OCI-LY1 (cell line): ENCODE results near the gene RBM38.
A peak's percentile ranks its signal among the peaks of the same experiment; 100 is the strongest.

Source experiments
- H2AFZ ChIP-seq: fragments of 200-600 bp; sonication (generic), shearing (Covaris generic); 2 replicates; pipeline ENCODE4 v1.6.0; 2014; ENCODE audit warnings: antibody characterized with exemption, mild to moderate bottlenecking, low read length
- H3F3A ChIP-seq: fragments of 200-600 bp; sonication (generic), shearing (Covaris generic); 2 replicates; pipeline ENCODE4 v1.6.0; 2014; ENCODE audit warnings: mild to moderate bottlenecking, antibody characterized with exemption, low read length, moderate library complexity; ENCODE audit not compliant: insufficient read depth
- H3K27ac ChIP-seq: fragments of 200-600 bp; sonication (generic); 2 replicates; pipeline ENCODE4 v1.5.1; 2014; ENCODE audit warnings: low read length, mixed run types, mild to moderate bottlenecking, low read depth; ENCODE audit not compliant: poor library complexity, severe bottlenecking
- H3K27me3 ChIP-seq: fragments of 200-600 bp; sonication (generic); 2 replicates; pipeline ENCODE4 v1.6.0; 2014; ENCODE audit warnings: antibody characterized with exemption, mild to moderate bottlenecking, low read length, moderate library complexity; ENCODE audit not compliant: insufficient read depth
- H3K36me3 ChIP-seq: fragments of 200-600 bp; sonication (generic); 2 replicates; pipeline ENCODE4 v1.6.1; 2014; ENCODE audit warnings: mild to moderate bottlenecking, antibody characterized with exemption, low read length, moderate library complexity, mixed read lengths; ENCODE audit not compliant: insufficient read depth
- H3K4me1 ChIP-seq: fragments of 200-600 bp; sonication (generic); 2 replicates; pipeline ENCODE4 v1.5.1; 2014; ENCODE audit warnings: mild to moderate bottlenecking, low read length, moderate library complexity; ENCODE audit not compliant: insufficient read depth, severe bottlenecking
- H3K4me2 ChIP-seq: fragments of 200-600 bp; sonication (generic), shearing (Covaris generic); 2 replicates; pipeline ENCODE4 v1.6.1; 2014; ENCODE audit warnings: low read length
- H3K4me3 ChIP-seq: fragments of 200-600 bp; sonication (generic); 2 replicates; pipeline ENCODE4 v1.5.1; 2014; ENCODE audit warnings: low read length, low read depth, mild to moderate bottlenecking, mixed read lengths; ENCODE audit not compliant: poor library complexity, severe bottlenecking
- H3K79me2 ChIP-seq: fragments of 200-600 bp; shearing (Covaris generic); 2 replicates; pipeline ENCODE4 v1.6.1; 2016; ENCODE audit warnings: mixed run types, low read length, mixed read lengths; ENCODE audit not compliant: insufficient read depth
- H3K9ac ChIP-seq: fragments of 200-600 bp; sonication (generic), shearing (Covaris generic); 2 replicates; pipeline ENCODE4 v1.6.1; 2014; ENCODE audit warnings: mild to moderate bottlenecking, low read length, mixed read lengths
- H3K9me2 ChIP-seq: fragments of 200-600 bp; sonication (generic), shearing (Covaris generic); 2 replicates; pipeline ENCODE4 v1.6.1; 2014; ENCODE audit warnings: low read depth, mild to moderate bottlenecking, low read length, mixed read lengths
- H3K9me3 ChIP-seq: fragments of 200-600 bp; shearing (Covaris generic); 2 replicates; pipeline ENCODE4 v1.6.1; 2014; ENCODE audit warnings: low read length, mixed read lengths
- H4K20me1 ChIP-seq: fragments of 200-600 bp; sonication (generic), shearing (Covaris generic); 2 replicates; pipeline ENCODE4 v1.6.0; 2016; ENCODE audit warnings: mild to moderate bottlenecking, low read length; ENCODE audit not compliant: insufficient read depth
- CTCF ChIP-seq: fragments of 200-600 bp; sonication (generic), shearing (Covaris generic); IDR thresholded peaks from 2 replicates; pipeline ENCODE4 v1.5.1; 2017; ENCODE audit warnings: mild to moderate bottlenecking, antibody characterized with exemption, low read length, moderate library complexity, mixed read lengths
- EZH2 ChIP-seq: fragments of 200-600 bp; sonication (generic), shearing (Covaris generic); IDR thresholded peaks from 2 replicates; pipeline ENCODE4 v1.8.0; 2017; ENCODE audit warnings: borderline replicate concordance, mixed run types, mild to moderate bottlenecking, antibody characterized with exemption, low read length, moderate library complexity, mixed read lengths

Gene RBM38

GRCh38 chr20:57389695-57390603 lies 1.2 kb upstream of the RBM38 start:
- Histone ChIP-seq H3K4me1 (peaks cover 63% of the 10 kb centered on the region), H3K79me2 (peaks cover 27% of the 10 kb centered on the region), H3K27me3 (no peaks in the 10 kb centered on the region), H3K36me3 (peaks cover 30% of the 10 kb centered on the region), H3K9ac (peak overlapping the region; percentile 84), H3K9me2 (no peaks in the 10 kb centered on the region), H3F3A (peaks cover 5% of the 10 kb centered on the region; the same call in 1 of the 2 replicates), H3K4me2 (peak overlapping the region; percentile 80), H3K9me3 (no peaks in the 10 kb centered on the region), H3K4me3 (peak overlapping the region; percentile 55), H4K20me1 (no peaks in the 10 kb centered on the region), H2AFZ (no peak overlapping the region), H3K27ac (peak overlapping the region; percentile 99)
- TF ChIP-seq CTCF: no peak
- no peak for TF ChIP-seq EZH2

GRCh38 chr20:57391439-57392301 lies 474 bp downstream of the RBM38 start:
- H3F3A ChIP-seq: peaks cover 9% of the 10 kb centered on the region; the same call in 1 of the 2 replicates
- H3K36me3 ChIP-seq: peaks cover 48% of the 10 kb centered on the region
- no peak for TF ChIP-seq EZH2
- no peak for TF ChIP-seq CTCF
- peaks cover 28% of the 10 kb centered on the region for H3K79me2 ChIP-seq
- H3K27me3 ChIP-seq: no peaks in the 10 kb centered on the region
- H4K20me1 ChIP-seq: no peaks in the 10 kb centered on the region
- no peaks in the 10 kb centered on the region for H3K9me3 ChIP-seq
- peaks cover 79% of the 10 kb centered on the region for H3K4me1 ChIP-seq
- H2AFZ ChIP-seq: no peak overlapping the region
- peak overlapping the region; percentile 84 for H3K9ac ChIP-seq
- H3K4me2 ChIP-seq: peak overlapping the region; percentile 95
- peak overlapping the region; percentile 74 for H3K4me3 ChIP-seq
- H3K9me2 ChIP-seq: no peaks in the 10 kb centered on the region
- H3K27ac ChIP-seq: peak overlapping the region; percentile 97

GRCh38 chr20:57392512-57393271 lies 1.5 kb downstream of the RBM38 start:
- Histone ChIP-seq H3K9me2 (no peaks in the 10 kb centered on the region), H3K9ac (peak overlapping the region; percentile 84), H3K9me3 (no peaks in the 10 kb centered on the region), H3K36me3 (peaks cover 58% of the 10 kb centered on the region), H3K4me1 (peaks cover 82% of the 10 kb centered on the region), H3K4me2 (peak overlapping the region; percentile 95), H4K20me1 (no peaks in the 10 kb centered on the region), H3K27ac (peak overlapping the region; percentile 97), H3K79me2 (peaks cover 28% of the 10 kb centered on the region), H3K4me3 (peak overlapping the region; percentile 74), H3F3A (peaks cover 15% of the 10 kb centered on the region; the same call in 1 of the 2 replicates), H3K27me3 (no peaks in the 10 kb centered on the region), H2AFZ (no peak overlapping the region)
- no peak for TF ChIP-seq CTCF
- TF ChIP-seq EZH2: no peak
